GM20431 (cell line): Measurements from ENCODE around the gene ARPC4.
"Not testable (repeated sequence)": the region's sequence is repeated elsewhere in the genome, so short reads cannot be mapped to it uniquely, and the experiment has no call there.

ENCODE experiments used
- in situ Hi-C: fragments of 300-500 bp; cut with MseI, MboI; formaldehyde crosslinking; loops from one replicate; pipeline ENCODE4 v1.15.0; 2020; ENCODE audit warnings: low sequenced_read_pairs; ENCODE audit not compliant: unreplicated experiment

Gene ARPC4

GRCh38 chr3:9847870-9848269 is 55.0 kb downstream of the ARPC4 start:
- in situ Hi-C loops = not testable (repeated sequence)

- in situ Hi-C loops = not testable (repeated sequence)
Measured at GRCh38 chr3:9848860-9849259, 56.0 kb downstream of the ARPC4 start.

GRCh38 chr3:9851383-9851782 is 58.5 kb downstream of the ARPC4 start:
- in situ Hi-C loops = not testable (repeated sequence)

DNA sequence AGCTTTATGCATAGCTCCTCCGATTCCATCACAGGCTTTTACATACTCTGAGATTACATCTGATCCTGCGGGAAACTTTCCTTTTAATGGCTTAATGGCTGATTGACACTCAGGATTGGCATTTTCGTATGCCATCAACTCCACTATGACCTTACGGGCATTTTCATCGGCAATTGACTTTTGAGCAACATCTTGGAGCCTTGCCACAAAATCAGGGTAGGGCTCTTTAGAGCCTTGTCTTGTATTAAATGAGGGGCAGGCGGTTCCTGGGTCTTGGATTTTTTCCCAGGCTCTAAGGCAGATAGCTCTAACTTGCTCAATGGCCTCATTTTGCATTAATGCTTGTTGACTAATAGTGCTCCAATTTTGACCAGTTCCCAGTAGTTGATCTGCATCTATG is 59.0 kb downstream of the ARPC4 start:
- in situ Hi-C loops = not testable (repeated sequence)

- in situ Hi-C loops = no loop called here
Measured at GRCh38 chr3:9852528-9852927, 59.6 kb downstream of the ARPC4 start.

GRCh38 chr3:9854291-9854940 is 61.5 kb downstream of the ARPC4 start:
- in situ Hi-C loops = not testable (repeated sequence)

GRCh38 chr3:9855594-9855993 is 62.7 kb downstream of the ARPC4 start:
- in situ Hi-C loops = no loop called here
